GM12864 (cell line): ENCODE results near the gene BPIFB3.

Experiments
- DNase-seq: peaks from one replicate; pipeline ENCODE4 v3.0.0-alpha.2; 2011; ENCODE audit warnings: low read depth
- H3K4me3 ChIP-seq: 2 replicates; pipeline ENCODE4 v1.5.1; 2011; ENCODE audit warnings: mild to moderate bottlenecking, low read depth, low read length, control low read depth
- CTCF ChIP-seq: IDR thresholded peaks from 2 replicates; pipeline ENCODE4 v1.5.1; 2011; ENCODE audit warnings: low read depth, mild to moderate bottlenecking, moderate library complexity, low read length, control low read depth, inconsistent platforms; ENCODE audit errors: missing control alignments

Gene BPIFB3

GRCh38 chr20:33081411-33082154, 27.9 kb downstream of the BPIFB3 start:
- no peak for DNase-seq
- H3K4me3 ChIP-seq, result no peak overlapping the region
- TF ChIP-seq CTCF, result no peak

GRCh38 chr20:33082546-33082945, 28.8 kb downstream of the BPIFB3 start:
- no peak for TF ChIP-seq CTCF
- no peak overlapping the region for H3K4me3 ChIP-seq
- no peak for DNase-seq

- no peak for DNase-seq
- TF ChIP-seq CTCF, result no peak
- H3K4me3 ChIP-seq, result no peak overlapping the region
These were observed 30.0 kb downstream of the BPIFB3 start for GRCh38 chr20:33083544-33084340.

- H3K4me3 ChIP-seq, result no peak overlapping the region
- no peak for TF ChIP-seq CTCF
- no peak for DNase-seq
These were observed 31.0 kb downstream of the BPIFB3 start for GRCh38 chr20:33084722-33085121.

GRCh38 chr20:33086052-33086722, 32.5 kb downstream of the BPIFB3 start:
- no peak for DNase-seq
- no peak for TF ChIP-seq CTCF
- H3K4me3 ChIP-seq, result no peak overlapping the region

- H3K4me3 ChIP-seq, result no peak overlapping the region
- no peak for DNase-seq
- TF ChIP-seq CTCF, result no peak
These were observed 37.4 kb downstream of the BPIFB3 start for GRCh38 chr20:33091147-33091546.
